NOMO-1 treated with dmso at 0.1 percent for 144 hours (cell line): ENCODE data around the gene NADK.
"Not testable (repeated sequence)": the region's sequence is repeated elsewhere in the genome, so short reads cannot be mapped to it uniquely, and the experiment has no call there.

Experiments used
- DNase-seq: peaks from one replicate; lab custom pipeline; 2025; ENCODE audit not compliant: unreplicated experiment; lab: John Stamatoyannopoulos, UW

NADK gene

GRCh38 chr1:1748686-1749321 lies 29.5 kb downstream of the NADK start:
- no peak for DNase-seq

GRCh38 chr1:1746566-1746909 lies 31.7 kb downstream of the NADK start:
- not testable (repeated sequence) for DNase-seq

GRCh38 chr1:1745651-1746565 lies 32.4 kb downstream of the NADK start:
- peak; percentile 48 for DNase-seq

GRCh38 chr1:1742529-1742928 lies 35.7 kb downstream of the NADK start:
- DNase-seq = not testable (repeated sequence)

- DNase-seq = not testable (repeated sequence)
Measured at GRCh38 chr1:1741013-1741412, 37.3 kb downstream of the NADK start.

- not testable (repeated sequence) for DNase-seq
Measured at GRCh38 chr1:1738799-1739337, 39.4 kb downstream of the NADK start.

GRCh38 chr1:1737675-1738590 lies 40.3 kb downstream of the NADK start:
- not testable (repeated sequence) for DNase-seq

GRCh38 chr1:1732381-1732780 lies 45.9 kb downstream of the NADK start:
- no peak for DNase-seq

- DNase-seq = no peak
Measured at GRCh38 chr1:1730870-1731269, 47.4 kb downstream of the NADK start.

- not testable (repeated sequence) for DNase-seq
Measured at GRCh38 chr1:1730230-1730629, 48.0 kb downstream of the NADK start.

GRCh38 chr1:1729116-1729816 lies 49.0 kb downstream of the NADK start:
- DNase-seq = not testable (repeated sequence)

GRCh38 chr1:1728308-1729005 lies 49.8 kb downstream of the NADK start:
- not testable (repeated sequence) for DNase-seq

GRCh38 chr1:1727131-1727651 lies 51.1 kb downstream of the NADK start:
- not testable (repeated sequence) for DNase-seq

GRCh38 chr1:1726088-1726487 lies 52.2 kb downstream of the NADK start:
- DNase-seq = not testable (repeated sequence)

- peak; percentile 95 for DNase-seq
Measured at GRCh38 chr1:1724035-1724864, 54.0 kb downstream of the NADK start, which contains the start of gene CDK11A. Gene CDK11A, minus strand, starts transcription at chr1:1724357. Its CDS starts 1,539 bp downstream, at chr1:1722818.

GRCh38 chr1:1721201-1721600 lies 57.1 kb downstream of the NADK start:
- DNase-seq = no peak

- not testable (repeated sequence) for DNase-seq
Measured at GRCh38 chr1:1715109-1715883, 63.0 kb downstream of the NADK start.

GRCh38 chr1:1707897-1708296 lies 70.4 kb downstream of the NADK start:
- not testable (repeated sequence) for DNase-seq
